ENCODE measurements around the gene DLK1.

The DLK1 gene

DNA sequence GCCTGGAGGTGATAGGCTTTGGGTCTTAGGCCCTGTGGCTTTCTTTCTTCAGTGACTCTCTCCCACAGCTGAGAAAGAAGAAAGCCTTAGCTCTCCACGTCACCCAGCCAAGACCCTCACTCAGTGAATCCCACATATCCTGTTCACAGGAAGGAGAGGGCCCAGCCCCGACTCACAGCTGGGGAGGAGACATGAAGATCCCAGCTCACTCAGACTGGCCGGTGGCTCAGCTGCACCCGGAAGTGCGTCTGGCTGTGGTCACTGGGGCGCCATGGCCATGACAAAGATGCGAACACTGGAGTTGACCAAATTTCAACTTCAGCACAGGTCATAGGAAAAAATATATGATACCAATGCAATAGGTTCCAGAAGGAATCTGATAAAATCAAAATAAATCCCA is 14.2 kb downstream of the DLK1 start:
- DNase-seq (ENCODE audit: low read depth), result no peak
- no peak overlapping the region for H3K4me3 ChIP-seq (ENCODE audit: low read depth, low read length)
- TF ChIP-seq, protein P1, sequence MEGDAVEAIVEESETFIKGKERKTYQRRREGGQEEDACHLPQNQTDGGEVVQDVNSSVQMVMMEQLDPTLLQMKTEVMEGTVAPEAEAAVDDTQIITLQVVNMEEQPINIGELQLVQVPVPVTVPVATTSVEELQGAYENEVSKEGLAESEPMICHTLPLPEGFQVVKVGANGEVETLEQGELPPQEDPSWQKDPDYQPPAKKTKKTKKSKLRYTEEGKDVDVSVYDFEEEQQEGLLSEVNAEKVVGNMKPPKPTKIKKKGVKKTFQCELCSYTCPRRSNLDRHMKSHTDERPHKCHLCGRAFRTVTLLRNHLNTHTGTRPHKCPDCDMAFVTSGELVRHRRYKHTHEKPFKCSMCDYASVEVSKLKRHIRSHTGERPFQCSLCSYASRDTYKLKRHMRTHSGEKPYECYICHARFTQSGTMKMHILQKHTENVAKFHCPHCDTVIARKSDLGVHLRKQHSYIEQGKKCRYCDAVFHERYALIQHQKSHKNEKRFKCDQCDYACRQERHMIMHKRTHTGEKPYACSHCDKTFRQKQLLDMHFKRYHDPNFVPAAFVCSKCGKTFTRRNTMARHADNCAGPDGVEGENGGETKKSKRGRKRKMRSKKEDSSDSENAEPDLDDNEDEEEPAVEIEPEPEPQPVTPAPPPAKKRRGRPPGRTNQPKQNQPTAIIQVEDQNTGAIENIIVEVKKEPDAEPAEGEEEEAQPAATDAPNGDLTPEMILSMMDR (IDR thresholded peaks at IDR 0.05; ENCODE audit: insufficient read depth, low read depth, low read length, missing control alignments), result no peak

DNA sequence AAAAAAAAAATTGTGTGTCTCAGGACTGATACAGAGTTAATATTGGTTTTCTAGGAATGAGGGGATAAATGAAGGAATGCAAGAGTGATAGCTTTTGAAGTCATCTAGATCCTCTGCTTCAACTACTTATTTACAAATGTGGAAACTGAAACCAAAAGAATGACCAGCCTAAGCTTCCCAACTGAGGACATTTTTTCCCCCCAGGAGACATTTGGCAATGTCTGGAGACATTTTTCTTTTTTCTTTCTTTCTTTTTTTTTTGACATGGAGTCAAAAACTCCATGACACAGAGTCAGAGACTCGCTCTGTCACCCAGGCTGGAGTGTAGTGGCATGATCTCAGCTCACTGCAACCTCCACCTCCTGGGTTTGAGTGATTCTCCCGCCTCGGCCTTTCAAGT is 15.3 kb downstream of the DLK1 start:
- H3K4me3 ChIP-seq (ENCODE audit: low read depth, low read length), result no peak overlapping the region
- TF ChIP-seq, protein P1 (IDR thresholded peaks at IDR 0.05; ENCODE audit: insufficient read depth, low read depth, low read length, missing control alignments), result no peak
- DNase-seq (ENCODE audit: low read depth), result no peak

DNA sequence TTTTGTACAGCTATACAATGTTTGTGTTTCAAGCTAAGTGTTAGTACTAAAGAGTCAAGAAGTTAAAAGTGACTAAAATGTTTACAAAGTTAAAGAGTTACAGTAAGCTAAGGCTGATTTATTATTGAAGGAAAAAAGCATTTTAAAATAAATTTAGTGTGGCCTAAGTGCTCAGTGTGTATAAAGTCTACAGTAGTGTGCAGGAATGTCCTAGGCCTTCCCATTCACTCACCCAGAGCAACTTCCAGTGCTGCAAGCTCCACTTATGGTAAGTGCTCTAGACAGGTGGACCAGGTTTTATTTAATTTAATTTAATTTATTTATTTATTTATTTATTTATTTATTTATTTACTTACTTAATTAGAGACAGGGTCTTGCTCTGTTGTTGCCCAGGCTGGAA is 19.6 kb downstream of the DLK1 start:
- TF ChIP-seq, protein P1 (IDR thresholded peaks at IDR 0.05; ENCODE audit: insufficient read depth, low read depth, low read length, missing control alignments), result no peak
- no peak overlapping the region for H3K4me3 ChIP-seq (ENCODE audit: low read depth, low read length)
- DNase-seq (ENCODE audit: low read depth), result no peak

DNA sequence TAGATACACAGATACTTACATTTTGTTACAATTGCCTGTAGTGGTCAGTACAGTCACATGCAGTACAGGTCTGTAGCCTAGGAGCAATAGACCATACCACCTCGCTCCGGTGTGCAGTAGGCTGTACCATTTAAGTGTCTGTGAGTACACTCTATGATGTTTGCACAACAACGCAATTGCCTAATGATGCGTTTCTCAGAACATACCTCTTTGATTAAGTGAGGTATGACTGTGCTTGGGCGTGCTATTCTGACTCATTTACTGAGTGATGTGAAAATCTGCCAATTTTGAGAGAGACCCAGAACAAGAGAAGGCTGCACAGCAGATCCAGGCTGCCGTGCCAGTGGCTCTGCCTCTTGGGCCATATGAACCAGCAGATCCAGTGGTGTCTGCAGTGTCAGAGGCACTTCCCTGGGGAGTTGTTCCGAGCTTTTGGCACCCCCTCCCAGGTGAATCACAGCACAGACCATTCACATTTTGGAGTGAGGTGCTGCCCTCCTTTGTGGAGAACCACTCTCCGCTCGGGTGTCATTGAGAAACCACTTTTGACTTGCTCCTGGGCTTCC is 20.4 kb downstream of the DLK1 start:
- H3K4me3 ChIP-seq (ENCODE audit: low read depth, low read length), result no peak overlapping the region
- no peak for DNase-seq (ENCODE audit: low read depth)
- TF ChIP-seq, protein P1 (IDR thresholded peaks at IDR 0.05; ENCODE audit: insufficient read depth, low read depth, low read length, missing control alignments), result no peak

DNA sequence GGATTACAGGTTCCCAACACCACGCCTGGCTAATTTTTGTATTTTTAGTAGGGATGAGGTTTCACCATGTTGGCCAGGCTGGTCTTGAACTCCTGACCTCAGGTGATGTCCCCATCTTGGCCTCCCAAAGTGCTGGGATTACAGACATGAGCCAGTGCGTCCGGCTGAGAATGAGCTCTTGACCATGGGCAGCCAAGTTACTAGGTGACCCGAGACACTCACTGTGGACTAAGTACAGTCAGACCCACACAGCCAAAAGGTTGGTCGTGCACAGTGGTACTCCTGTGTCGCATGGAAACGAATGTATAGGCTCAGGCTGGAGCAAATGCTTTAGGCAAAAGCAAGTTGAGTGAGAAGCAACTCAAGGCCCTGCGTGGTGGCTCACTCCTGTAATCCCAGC is 21.0 kb downstream of the DLK1 start:
- H3K4me3 ChIP-seq (ENCODE audit: low read depth, low read length), result no peak overlapping the region
- no peak for DNase-seq (ENCODE audit: low read depth)
- TF ChIP-seq, protein P1 (IDR thresholded peaks at IDR 0.05; ENCODE audit: insufficient read depth, low read depth, low read length, missing control alignments), result no peak

DNA sequence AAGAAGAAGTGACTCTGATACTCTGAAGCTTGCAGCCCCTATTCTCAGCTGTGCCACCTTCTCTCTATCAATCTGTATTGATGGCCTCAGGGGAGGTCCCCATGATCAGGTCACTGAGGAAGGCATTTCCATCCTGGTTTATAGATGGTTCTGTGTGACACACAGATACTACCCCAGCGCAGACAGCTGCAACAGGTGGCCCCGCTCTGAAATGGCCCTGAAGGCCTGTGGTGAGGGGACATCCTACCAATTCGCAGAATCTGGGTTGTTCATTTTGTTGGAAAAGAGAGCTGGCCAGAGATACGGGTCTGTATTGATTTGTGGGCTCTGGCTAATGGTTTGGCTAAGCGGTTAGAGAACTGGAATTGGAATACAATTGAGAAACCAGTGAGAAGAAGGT is 21.7 kb downstream of the DLK1 start:
- TF ChIP-seq, protein P1 (IDR thresholded peaks at IDR 0.05; ENCODE audit: insufficient read depth, low read depth, low read length, missing control alignments), result no peak
- H3K4me3 ChIP-seq (ENCODE audit: low read depth, low read length), result no peak overlapping the region
- no peak for DNase-seq (ENCODE audit: low read depth)

DNA sequence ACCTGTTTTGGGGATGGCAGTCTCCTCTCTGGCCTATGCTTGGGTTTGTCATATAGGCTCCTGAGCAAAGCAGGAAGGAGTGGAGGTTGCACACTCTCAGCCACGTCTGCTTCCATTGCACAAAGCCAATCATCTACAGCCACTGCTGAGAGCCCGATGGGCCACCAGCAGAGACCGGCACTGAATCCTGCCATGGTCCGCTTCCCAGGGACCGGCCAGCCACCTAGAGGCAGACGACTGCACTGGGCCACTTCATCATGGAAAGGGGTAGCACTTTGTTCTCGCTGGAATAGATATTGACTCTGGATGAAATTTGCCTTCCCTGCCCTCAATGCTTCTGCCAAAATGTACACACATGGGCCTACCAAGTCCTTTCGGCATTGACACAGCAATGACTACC is 22.3 kb downstream of the DLK1 start:
- TF ChIP-seq, protein P1 (IDR thresholded peaks at IDR 0.05; ENCODE audit: insufficient read depth, low read depth, low read length, missing control alignments), result no peak
- no peak overlapping the region for H3K4me3 ChIP-seq (ENCODE audit: low read depth, low read length)
- no peak for DNase-seq (ENCODE audit: low read depth)

All from GM12865 (cell line).